PFSK-1 (cell line): ENCODE measurements around the gene TK1.

Experiments
- FOXP2 ChIP-seq: optimal IDR thresholded peaks from 2 replicates; pipeline ENCODE3; 2011; ENCODE audit warnings: borderline replicate concordance, control low read depth, inconsistent platforms; ENCODE audit not compliant: insufficient read depth; ENCODE audit errors: extremely low read length, extremely low read depth
- POLR2AphosphoS5 ChIP-seq: IDR thresholded peaks from 2 replicates; pipeline ENCODE4 v1.6.1; 2012; ENCODE audit warnings: low read depth, mild to moderate bottlenecking, control low read depth, low read length, moderate library complexity
- REST ChIP-seq, 2 experiments: IDR thresholded peaks; 2 replicates each; pipeline versions ENCODE4 v1.6.1 to v1.8.0; 2011 to 2012; ENCODE audit warnings: low read depth in 2 of 2, low read length in 2 of 2, control low read depth in 1 of 2, inconsistent platforms in 1 of 2, mild to moderate bottlenecking in 1 of 2, moderate library complexity in 1 of 2; ENCODE audit not compliant: insufficient read depth in 1 of 2
- TAF1 ChIP-seq: IDR thresholded peaks from 2 replicates; pipeline ENCODE4 v1.6.1; 2012; ENCODE audit warnings: low read length, control low read depth, borderline replicate concordance; ENCODE audit not compliant: insufficient read depth

- no peak for TF ChIP-seq POLR2AphosphoS5
- no peak for TF ChIP-seq REST (IDR thresholded peaks at IDR 0.05; ENCODE audit: insufficient read depth in 1 of 2, low read depth in 2 of 2, low read length in 2 of 2)
- TF ChIP-seq FOXP2 = no peak
- no peak for TF ChIP-seq TAF1
Measured at GRCh38 chr17:78159575-78160158, 27.2 kb downstream of the TK1 start.
